Endodermal cell (in vitro differentiated cells): ENCODE data around the gene LYST. TPM values are rescaled to one million over a fixed set of nuclear protein-coding genes. Genes with fewer than 3 reads are reported as not detected.

Source experiments
- DNase-seq: peaks from one replicate; pipeline ENCODE4 v3.0.0-alpha.2; 2017
- H3K27ac ChIP-seq: 2 replicates; pipeline ENCODE4 v1.5.1; 2013; ENCODE audit warnings: mild to moderate bottlenecking, low read depth, low read length, moderate library complexity
- H3K27me3 ChIP-seq: 2 replicates; pipeline ENCODE4 v1.6.1; 2013; ENCODE audit warnings: mild to moderate bottlenecking, low read length, moderate library complexity; ENCODE audit not compliant: insufficient read depth, control insufficient read depth, poor library complexity, severe bottlenecking
- H3K36me3 ChIP-seq: 2 replicates; pipeline ENCODE4 v1.7.0; 2013; ENCODE audit warnings: mild to moderate bottlenecking, low read length, moderate library complexity; ENCODE audit not compliant: control insufficient read depth, insufficient read depth
- H3K4me1 ChIP-seq: one replicate; pipeline ENCODE4 v1.7.0; 2013; ENCODE audit warnings: low read length; ENCODE audit not compliant: control insufficient read depth, insufficient read depth
- H3K4me3 ChIP-seq: 2 replicates; pipeline ENCODE4 v1.5.1; 2013; ENCODE audit warnings: mild to moderate bottlenecking, low read length, moderate library complexity
- H3K9ac ChIP-seq: 2 replicates; pipeline ENCODE4 v1.6.1; 2013; ENCODE audit warnings: mild to moderate bottlenecking, low read length, moderate library complexity; ENCODE audit not compliant: poor library complexity, severe bottlenecking; ENCODE audit errors: extremely low read depth
- H3K9me3 ChIP-seq: 2 replicates; pipeline ENCODE4 v1.6.1; 2013; ENCODE audit warnings: mild to moderate bottlenecking, low read length, moderate library complexity; ENCODE audit not compliant: control insufficient read depth
- H3K27ac Mint-ChIP-seq: 2 replicates; pipeline ENCODE4 v1.8.0; 2020; ENCODE audit warnings: mixed read lengths
- H3K27me3 Mint-ChIP-seq: 2 replicates; pipeline ENCODE4 v1.8.0; 2021; ENCODE audit warnings: mild to moderate bottlenecking, mixed read lengths; ENCODE audit not compliant: insufficient read depth
- H3K36me3 Mint-ChIP-seq: 2 replicates; pipeline ENCODE4 v1.8.0; 2020; ENCODE audit warnings: low read depth, mixed read lengths
- H3K4me1 Mint-ChIP-seq: 2 replicates; pipeline ENCODE4 v1.8.0; 2020; ENCODE audit warnings: mixed read lengths
- H3K4me3 Mint-ChIP-seq: 2 replicates; pipeline ENCODE4 v1.8.0; 2020; ENCODE audit warnings: mild to moderate bottlenecking, moderate library complexity, mixed read lengths
- H3K9me3 Mint-ChIP-seq: 2 replicates; pipeline ENCODE4 v1.8.0; 2020; ENCODE audit warnings: mild to moderate bottlenecking, mixed read lengths
- CTCF ChIP-seq: fragments of 200-600 bp; sonication (generic); conservative IDR thresholded peaks from 2 replicates; pipeline ENCODE4 v1.5.0; 2021; ENCODE audit warnings: antibody characterized with exemption, mild to moderate bottlenecking
- WGBS, 2 experiments: methylation state at CpG; one replicate each; pipeline versions ENCODE4 v1.1.5 to v1.1.7; 2013; ENCODE audit warnings: missing lambda C conversion rate in 2 of 2, mixed read lengths in 1 of 2; ENCODE audit not compliant: insufficient coverage in 1 of 2, insufficient read length in 1 of 2; 5-methylcytosine and 5-hydroxymethylcytosine counted together
- total RNA-seq, 2 donors: library from RNA; stranded (reverse); fragmentation: NEBNext Ultra II Directional in 1 of 2; extraction: Animal tissue kit (Norgen Biotek cat#: 25700) in 1 of 2; gene quantifications; 2 replicates in 1 of 2; 3 replicates in 1 of 2; pipeline ENCODE4 v1.2.1, GENCODE V29; 2021

The LYST gene
- total RNA-seq, 2 donors from 2014 or later, result 2.5 to 6.8 TPM

DNA sequence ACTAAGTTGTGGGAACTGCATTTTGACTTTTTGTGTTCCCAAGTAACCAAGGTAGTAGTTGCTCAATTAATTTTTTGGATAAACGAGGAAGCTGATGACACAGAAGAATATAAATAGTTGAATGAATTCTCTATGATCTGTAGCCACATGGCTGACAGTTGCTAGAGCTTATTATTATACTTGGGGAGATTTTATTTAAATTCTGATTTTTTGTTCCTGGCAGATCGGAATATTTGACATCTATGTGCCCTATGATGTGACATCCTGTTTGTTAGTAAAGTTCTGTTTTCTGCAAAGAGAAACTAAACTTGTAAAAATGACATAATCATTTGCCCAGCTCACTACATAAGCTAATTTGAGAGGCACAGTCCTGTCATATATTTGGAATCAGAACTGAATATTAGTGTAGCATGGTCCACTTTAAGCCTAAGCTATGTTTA, 9.7 kb upstream of the LYST start:
- no peak overlapping the region for H3K4me3 ChIP-seq
- Mint-ChIP-seq H3K4me3 (no peak overlapping the region), H3K9me3 (no peaks in the 10 kb centered on the region), H3K4me1 (no peaks in the 10 kb centered on the region), H3K27me3 (peaks cover 17% of the 10 kb centered on the region), H3K27ac (no peak overlapping the region), H3K36me3 (no peaks in the 10 kb centered on the region)
- no peak for TF ChIP-seq CTCF
- peaks cover 21% of the 10 kb centered on the region for H3K27me3 ChIP-seq
- no peaks in the 10 kb centered on the region for H3K9me3 ChIP-seq
- DNase-seq, result no peak
- no peak overlapping the region for H3K27ac ChIP-seq
- no peaks in the 10 kb centered on the region for H3K36me3 ChIP-seq
- 91 to 100% methylated on average over 2 of the region's 2 CpGs for WGBS, 2 experiments
- no peak overlapping the region for H3K9ac ChIP-seq
- no peaks in the 10 kb centered on the region for H3K4me1 ChIP-seq

- H3K4me3 ChIP-seq, result no peak overlapping the region
- no peak for DNase-seq
- no peaks in the 10 kb centered on the region for H3K9me3 Mint-ChIP-seq
- no peak overlapping the region for H3K4me3 Mint-ChIP-seq
- WGBS, 2 experiments, result 81 to 94% methylated on average over 2 to 4 of the region's 4 CpGs
- no peak overlapping the region for H3K27ac Mint-ChIP-seq
- no peak for TF ChIP-seq CTCF
- no peaks in the 10 kb centered on the region for H3K4me1 ChIP-seq
- peaks cover 21% of the 10 kb centered on the region for H3K27me3 ChIP-seq
- H3K9me3 ChIP-seq, result no peaks in the 10 kb centered on the region
- H3K36me3 ChIP-seq, result no peaks in the 10 kb centered on the region
- no peaks in the 10 kb centered on the region for H3K36me3 Mint-ChIP-seq
- no peak overlapping the region for H3K27ac ChIP-seq
- H3K27me3 Mint-ChIP-seq, result peaks cover 16% of the 10 kb centered on the region
- H3K4me1 Mint-ChIP-seq, result no peaks in the 10 kb centered on the region
- no peak overlapping the region for H3K9ac ChIP-seq
These were observed 8.4 kb upstream of the LYST start for GRCh38 chr1:235875036-235875597.

- no peak overlapping the region for H3K9ac ChIP-seq
- no peaks in the 10 kb centered on the region for H3K9me3 ChIP-seq
- Mint-ChIP-seq H3K27ac (no peak overlapping the region), H3K4me1 (peaks cover 4% of the 10 kb centered on the region), H3K27me3 (peaks cover 16% of the 10 kb centered on the region), H3K9me3 (no peaks in the 10 kb centered on the region), H3K4me3 (no peak overlapping the region), H3K36me3 (no peaks in the 10 kb centered on the region)
- H3K4me1 ChIP-seq, result no peaks in the 10 kb centered on the region
- no peak for DNase-seq
- H3K4me3 ChIP-seq, result no peak overlapping the region
- no peak for TF ChIP-seq CTCF
- H3K27me3 ChIP-seq, result peaks cover 21% of the 10 kb centered on the region
- 71 to 85% methylated on average over 1 to 4 of the region's 4 CpGs for WGBS, 2 experiments
- no peak overlapping the region for H3K27ac ChIP-seq
- H3K36me3 ChIP-seq, result no peaks in the 10 kb centered on the region
These were observed 7.6 kb upstream of the LYST start for GRCh38 chr1:235874261-235874660.
